GM23248 (cell line): Measurements from ENCODE around the gene HDAC4. TPM values are rescaled to one million over a fixed set of nuclear protein-coding genes. Genes with fewer than 3 reads are reported as not detected.

ENCODE experiments used
- DNase-seq: peaks from one replicate; pipeline ENCODE4 v3.0.0-alpha.2; 2015
- H2AFZ ChIP-seq: fragments of 200-600 bp; sonication (generic); 2 replicates; pipeline ENCODE4 v1.6.1; 2016; ENCODE audit warnings: antibody characterized with exemption
- H3F3A ChIP-seq: fragments of 200-600 bp; sonication (generic); 2 replicates; pipeline ENCODE4 v1.6.1; 2016; ENCODE audit warnings: mild to moderate bottlenecking, antibody characterized with exemption, mixed run types; ENCODE audit not compliant: insufficient read depth
- H3K27ac ChIP-seq: fragments of 200-600 bp; sonication (generic); 2 replicates; pipeline ENCODE4 v1.5.1; 2016; ENCODE audit warnings: mild to moderate bottlenecking
- H3K27me3 ChIP-seq: fragments of 200-600 bp; sonication (generic); replicated peaks from 2 replicates; pipeline ENCODE4 v1.6.1; 2016; ENCODE audit warnings: mild to moderate bottlenecking; ENCODE audit not compliant: insufficient read depth
- H3K36me3 ChIP-seq: fragments of 200-600 bp; sonication (generic); 2 replicates; pipeline ENCODE4 v1.6.1; 2016; ENCODE audit warnings: low read depth, mild to moderate bottlenecking
- H3K4me1 ChIP-seq: fragments of 200-600 bp; sonication (generic); 2 replicates; pipeline ENCODE4 v1.6.1; 2016; ENCODE audit warnings: mild to moderate bottlenecking; ENCODE audit not compliant: insufficient read depth
- H3K4me2 ChIP-seq: fragments of 200-600 bp; sonication (generic); one replicate; pipeline ENCODE4 v1.6.1; 2016; ENCODE audit warnings: mild to moderate bottlenecking; ENCODE audit not compliant: unreplicated experiment
- H3K4me3 ChIP-seq: fragments of 200-600 bp; sonication (generic); 2 replicates; pipeline ENCODE4 v1.5.1; 2016; ENCODE audit warnings: mild to moderate bottlenecking
- H3K79me2 ChIP-seq: fragments of 200-600 bp; sonication (generic); 2 replicates; pipeline ENCODE4 v1.6.1; 2016; ENCODE audit warnings: mild to moderate bottlenecking; ENCODE audit not compliant: insufficient read depth
- H3K9ac ChIP-seq: fragments of 200-600 bp; sonication (generic); 2 replicates; pipeline ENCODE4 v1.6.1; 2016; ENCODE audit warnings: mild to moderate bottlenecking
- H3K9me2 ChIP-seq: fragments of 200-600 bp; sonication (generic); 2 replicates; pipeline ENCODE4 v1.6.1; 2016; ENCODE audit warnings: mixed run types, mild to moderate bottlenecking, moderate library complexity; ENCODE audit not compliant: insufficient read depth
- H3K9me3 ChIP-seq: fragments of 200-600 bp; sonication (generic); one replicate; pipeline ENCODE4 v1.6.1; 2017; ENCODE audit warnings: low read depth
- H4K20me1 ChIP-seq: fragments of 200-600 bp; sonication (generic); 2 replicates; pipeline ENCODE4 v1.6.0; 2016; ENCODE audit not compliant: insufficient read depth
- EZH2 ChIP-seq: fragments of 200-600 bp; sonication (generic); IDR thresholded peaks from 2 replicates; pipeline ENCODE4 v1.6.1; 2018; ENCODE audit warnings: antibody characterized with exemption, mild to moderate bottlenecking; ENCODE audit not compliant: insufficient read depth, poor library complexity, severe bottlenecking
- EZH2phosphoT487 ChIP-seq: fragments of 200-600 bp; sonication (generic); IDR thresholded peaks from 2 replicates; pipeline ENCODE4 v1.6.1; 2018; ENCODE audit warnings: antibody characterized with exemption, moderate library complexity, mild to moderate bottlenecking, low read depth; ENCODE audit not compliant: insufficient read depth
- WGBS, 2 experiments: methylation state at CpG; one replicate each; pipeline ENCODE4 v1.1.6; 2015 to 2017; ENCODE audit warnings: low lambda C conversion rate in 2 of 2, low coverage in 1 of 2; ENCODE audit errors: missing lambda C conversion rate in 2 of 2; 5-methylcytosine and 5-hydroxymethylcytosine counted together
- in situ Hi-C: fragments of 300-500 bp; cut with MboI; formaldehyde crosslinking; loops from 2 replicates; pipeline ENCODE4 v1.15.0; 2020
- polyA plus RNA-seq: library from polyadenylated mRNA; unstranded; fragments of >200 nt; fragmentation: Nextera tagmentation; extraction: Ambion mirVana; gene quantifications from 2 replicates; pipeline ENCODE4 v1.2.1, GENCODE V29; 2016
- total RNA-seq: library from RNA; depleted of rRNA; stranded (reverse); fragments of >200 nt; shearing (Covaris generic); gene quantifications from 2 replicates; pipeline ENCODE4 v1.2.3, GENCODE V29; 2014

The HDAC4 gene
- total and polyA plus RNA-seq, 2 experiments from 2014 or later, result 2.1 to 6.3 TPM

GRCh38 chr2:239212121-239212928 lies 188.5 kb downstream of the HDAC4 start:
- H3K4me2 ChIP-seq, result no peak overlapping the region
- TF ChIP-seq EZH2 (no peak), EZH2phosphoT487 (no peak)
- peaks cover 44% of the 10 kb centered on the region for H3K79me2 ChIP-seq
- no peaks in the 10 kb centered on the region for H3K27me3 ChIP-seq
- H3K27ac ChIP-seq, result no peak overlapping the region
- whole genome bisulfite sequencing, 2 experiments, result 70 to 72% methylated on average over 7 of the region's 7 CpGs
- H3K9me3 ChIP-seq, result no peaks in the 10 kb centered on the region
- H2AFZ ChIP-seq, result no peak overlapping the region
- H3F3A ChIP-seq, result no peaks in the 10 kb centered on the region
- H3K9me2 ChIP-seq, result no peaks in the 10 kb centered on the region
- H3K4me1 ChIP-seq, result no peaks in the 10 kb centered on the region
- no peaks in the 10 kb centered on the region for H4K20me1 ChIP-seq
- H3K36me3 ChIP-seq, result no peaks in the 10 kb centered on the region
- H3K9ac ChIP-seq, result no peak overlapping the region
- in situ Hi-C loops, result no loop called here
- DNase-seq, result no peak
- no peak overlapping the region for H3K4me3 ChIP-seq

- H2AFZ ChIP-seq, result no peak overlapping the region
- H4K20me1 ChIP-seq, result no peaks in the 10 kb centered on the region
- no peak overlapping the region for H3K4me3 ChIP-seq
- H3K4me2 ChIP-seq, result no peak overlapping the region
- H3K36me3 ChIP-seq, result no peaks in the 10 kb centered on the region
- H3K4me1 ChIP-seq, result no peaks in the 10 kb centered on the region
- in situ Hi-C loops, result no loop called here
- no peak for TF ChIP-seq EZH2
- TF ChIP-seq EZH2phosphoT487, result no peak
- H3K9ac ChIP-seq, result no peak overlapping the region
- no peaks in the 10 kb centered on the region for H3K27me3 ChIP-seq
- H3K9me2 ChIP-seq, result no peaks in the 10 kb centered on the region
- H3K79me2 ChIP-seq, result peaks cover 41% of the 10 kb centered on the region
- H3F3A ChIP-seq, result no peaks in the 10 kb centered on the region
- H3K27ac ChIP-seq, result no peak overlapping the region
- 91% methylated on average over 13 of the region's 13 CpGs for WGBS, 2 experiments
- no peaks in the 10 kb centered on the region for H3K9me3 ChIP-seq
- peak; percentile 11 for DNase-seq
Measured at GRCh38 chr2:239211396-239212094, 189.3 kb downstream of the HDAC4 start.

GRCh38 chr2:239209783-239210182 lies 191.0 kb downstream of the HDAC4 start:
- no peak for DNase-seq
- Histone ChIP-seq H3K27me3 (no peaks in the 10 kb centered on the region), H3K9me3 (no peaks in the 10 kb centered on the region), H3K36me3 (no peaks in the 10 kb centered on the region), H3K9ac (no peak overlapping the region), H2AFZ (no peak overlapping the region), H4K20me1 (no peaks in the 10 kb centered on the region), H3K4me2 (no peak overlapping the region), H3K4me3 (no peak overlapping the region), H3K27ac (no peak overlapping the region), H3F3A (no peaks in the 10 kb centered on the region), H3K79me2 (peaks cover 31% of the 10 kb centered on the region), H3K4me1 (no peaks in the 10 kb centered on the region), H3K9me2 (no peaks in the 10 kb centered on the region)
- in situ Hi-C loops, result no loop called here
- TF ChIP-seq EZH2phosphoT487 (no peak), EZH2 (no peak)
- 92 to 95% methylated on average over 14 of the region's 14 CpGs for WGBS, 2 experiments

DNA sequence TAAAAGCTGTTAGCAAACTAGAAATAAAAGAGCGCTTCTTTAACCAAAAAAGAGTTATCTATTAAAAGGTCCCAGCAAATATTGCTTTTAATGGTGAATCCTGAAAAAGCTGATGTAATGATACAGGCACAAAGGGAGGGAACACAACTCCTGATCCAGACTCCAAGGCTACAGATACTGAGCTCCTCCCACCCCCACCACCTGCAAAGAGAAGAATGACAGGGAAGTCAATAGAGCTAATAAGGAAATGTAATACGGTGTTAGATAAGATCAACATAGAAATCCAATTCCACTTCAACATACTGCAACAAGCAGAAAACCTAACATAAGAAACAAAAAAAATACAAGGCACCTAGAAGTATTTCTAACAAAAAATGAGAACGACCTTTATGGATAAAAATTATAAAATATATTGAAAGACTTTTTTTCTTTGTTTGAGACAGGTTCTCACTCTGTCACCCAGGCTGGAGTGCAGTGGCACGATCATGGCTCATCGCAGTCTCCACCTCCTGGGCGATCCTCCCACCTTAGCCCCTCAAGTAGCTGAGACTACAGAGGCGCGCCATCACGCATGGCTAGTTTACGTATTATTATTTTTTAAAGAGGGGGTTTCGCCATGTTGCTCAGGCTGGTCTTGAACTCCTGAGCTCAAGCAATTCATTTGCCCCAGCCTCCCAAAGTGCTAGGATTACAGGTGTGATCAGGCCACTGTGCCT lies 192.2 kb downstream of the HDAC4 start:
- no peak overlapping the region for H3K27ac ChIP-seq
- peaks cover 19% of the 10 kb centered on the region for H3K79me2 ChIP-seq
- H3K4me1 ChIP-seq, result no peaks in the 10 kb centered on the region
- H3F3A ChIP-seq, result no peaks in the 10 kb centered on the region
- no peak overlapping the region for H2AFZ ChIP-seq
- no peaks in the 10 kb centered on the region for H4K20me1 ChIP-seq
- H3K27me3 ChIP-seq, result no peaks in the 10 kb centered on the region
- DNase-seq, result no peak
- no peak overlapping the region for H3K9ac ChIP-seq
- no peak for TF ChIP-seq EZH2
- TF ChIP-seq EZH2phosphoT487, result no peak
- in situ Hi-C loops, result no loop called here
- 97% methylated on average over 11 of the region's 11 CpGs for WGBS, 2 experiments
- H3K4me3 ChIP-seq, result no peak overlapping the region
- H3K9me2 ChIP-seq, result no peaks in the 10 kb centered on the region
- no peaks in the 10 kb centered on the region for H3K9me3 ChIP-seq
- no peaks in the 10 kb centered on the region for H3K36me3 ChIP-seq
- H3K4me2 ChIP-seq, result no peak overlapping the region
